Activated CD4-positive, alpha-beta T cell treated with anti-CD3 and anti-CD28 coated beads, Interleukin-2, amount 50 U/mL, for 16 hours (primary cell): ENCODE results near the gene NTRK1.
A peak's percentile ranks its signal among the peaks of the same experiment; 100 is the strongest.

Source experiments
- DNase-seq: peaks from one replicate; pipeline ENCODE4 v3.0.0-alpha.2; 2020

The NTRK1 gene

GRCh38 chr1:156860628-156861423 is at the start of gene NTRK1:
NTRK1 (plus strand) TSS chr1:156860865; CDS start chr1:156860935, 70 bp downstream.
- peak; percentile 44 for DNase-seq

- no peak for DNase-seq
Observed at GRCh38 chr1:156811168-156811567, 49.5 kb upstream of the NTRK1 start.

DNA sequence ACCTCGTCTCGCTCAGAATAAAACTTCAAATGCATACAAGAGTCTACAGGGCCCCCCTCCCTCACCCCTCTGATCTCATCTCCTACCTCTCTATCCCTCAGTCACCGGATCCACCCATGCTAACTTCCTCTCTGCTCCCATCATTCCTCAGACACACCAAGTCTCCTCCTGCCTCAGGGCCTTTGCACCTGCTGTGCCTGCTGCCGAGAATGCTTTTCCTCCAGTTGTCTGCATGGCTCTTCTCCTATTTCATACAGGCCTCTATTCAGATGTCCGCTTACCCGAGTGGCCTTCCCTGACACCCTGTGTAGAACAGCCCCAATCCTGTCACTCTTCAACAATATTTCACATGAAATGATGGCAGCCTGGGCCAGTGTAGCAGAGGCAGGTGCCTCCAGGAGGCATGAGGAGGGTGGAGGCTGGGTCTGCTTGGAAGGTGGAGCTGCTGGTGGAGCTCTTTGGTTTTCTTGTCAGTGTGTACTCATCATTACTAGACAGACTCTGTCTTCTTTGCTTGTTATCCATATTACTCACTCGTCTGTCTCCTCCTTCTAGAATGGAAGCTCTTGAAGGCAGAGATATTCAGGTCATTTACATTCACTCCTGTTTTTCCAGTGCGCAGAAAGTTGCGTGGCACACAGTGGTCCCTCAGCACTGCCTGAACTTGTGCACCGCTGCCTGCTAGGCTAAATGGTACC is 48.2 kb upstream of the NTRK1 start:
- no peak for DNase-seq

GRCh38 chr1:156813298-156813697 is 47.4 kb upstream of the NTRK1 start:
- no peak for DNase-seq

GRCh38 chr1:156813750-156814570 is 46.7 kb upstream of the NTRK1 start:
- DNase-seq: peak; percentile 78

- DNase-seq: peak; percentile 57
Observed at GRCh38 chr1:156814571-156815260, 45.9 kb upstream of the NTRK1 start.

- no peak for DNase-seq
Observed at GRCh38 chr1:156815307-156815826, 45.3 kb upstream of the NTRK1 start.

DNA sequence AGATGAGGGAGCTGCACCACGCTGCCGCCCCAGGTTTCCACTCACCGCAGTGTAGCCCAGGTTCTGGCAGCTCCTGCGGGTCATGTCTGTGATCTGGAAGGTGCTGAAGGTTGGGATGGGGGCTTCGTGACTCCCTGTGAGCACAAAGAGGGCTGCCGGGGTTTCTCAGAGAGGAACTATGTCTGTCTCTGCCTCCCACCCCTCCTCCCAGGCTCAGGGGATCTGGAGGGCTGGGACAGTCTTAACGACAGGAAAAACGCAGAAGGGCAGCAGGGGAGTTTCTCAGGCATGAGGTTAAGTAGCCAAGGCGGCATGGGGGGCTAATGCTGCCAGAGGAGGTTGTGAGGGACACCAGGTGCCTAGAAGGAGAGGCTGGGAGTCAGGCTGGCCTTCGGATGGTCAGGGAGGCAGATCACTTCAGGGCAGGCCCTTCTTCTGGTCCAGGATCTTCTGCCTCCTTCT is 44.7 kb upstream of the NTRK1 start:
- DNase-seq: no peak

GRCh38 chr1:156816561-156817328 is 43.9 kb upstream of the NTRK1 start, which contains the start of gene SH2D2A:
SH2D2A (minus strand) TSS chr1:156816848; CDS start chr1:156816708, 140 bp downstream.
- DNase-seq: peak; percentile 96

DNA sequence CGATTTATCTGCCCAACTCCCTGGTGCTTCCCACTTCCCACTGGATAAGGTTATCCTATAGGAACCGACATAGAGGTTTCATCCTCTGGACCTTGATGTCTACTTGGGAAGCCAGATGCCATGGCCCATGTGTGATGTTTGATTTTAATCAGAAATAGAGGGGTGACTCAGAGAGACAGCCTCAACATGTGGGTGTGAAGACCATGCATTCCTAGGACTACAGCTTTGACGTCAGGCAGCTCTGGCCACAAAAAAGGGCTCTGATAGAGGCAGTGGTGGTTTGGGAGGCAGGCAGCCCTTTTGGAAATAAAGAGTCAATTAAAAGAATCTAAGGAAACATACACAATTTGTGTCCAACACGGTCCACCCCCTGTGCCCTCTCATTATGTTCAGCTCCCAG is 38.9 kb upstream of the NTRK1 start:
- peak; percentile 39 for DNase-seq

DNA sequence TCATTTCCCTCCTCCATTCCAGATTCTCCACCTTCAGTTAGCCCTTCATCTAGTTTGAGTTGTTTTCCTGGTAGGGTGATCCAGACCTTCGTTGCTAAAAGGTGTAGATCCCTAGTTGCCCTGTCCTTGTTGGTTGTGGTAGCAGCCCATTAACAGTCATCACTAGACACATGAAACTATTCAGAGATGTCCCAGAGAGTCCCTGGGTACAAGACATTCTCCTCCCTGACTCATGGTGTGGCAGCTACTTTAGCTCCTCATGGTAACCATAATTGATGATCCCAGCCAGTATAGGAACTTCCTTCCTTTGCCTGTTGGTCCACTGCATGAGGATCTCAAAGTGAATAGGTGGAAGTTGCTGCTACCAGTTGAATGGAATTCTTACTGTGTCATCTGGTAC is 38.0 kb upstream of the NTRK1 start:
- DNase-seq: no peak

- DNase-seq: no peak
Observed at GRCh38 chr1:156823210-156823790, 37.4 kb upstream of the NTRK1 start.

DNA sequence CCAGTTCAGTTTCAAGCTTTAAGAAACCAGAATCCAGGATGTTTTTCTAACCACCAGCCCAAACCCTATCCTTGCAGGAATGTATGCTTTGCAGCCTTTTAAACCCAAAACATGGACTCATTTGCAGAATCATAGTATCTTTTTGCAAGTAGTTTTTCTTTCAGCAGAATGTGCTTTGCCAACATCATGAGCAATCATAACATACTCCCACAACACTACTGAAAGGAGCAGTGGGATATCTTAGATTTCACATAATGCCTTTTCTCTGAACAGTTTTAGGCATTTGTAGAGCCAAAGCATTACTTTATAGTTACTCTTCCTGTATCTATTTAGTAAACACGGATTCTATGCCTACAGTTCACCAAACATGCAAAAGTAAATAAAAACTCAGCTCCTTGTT is 34.0 kb upstream of the NTRK1 start:
- no peak for DNase-seq

DNA sequence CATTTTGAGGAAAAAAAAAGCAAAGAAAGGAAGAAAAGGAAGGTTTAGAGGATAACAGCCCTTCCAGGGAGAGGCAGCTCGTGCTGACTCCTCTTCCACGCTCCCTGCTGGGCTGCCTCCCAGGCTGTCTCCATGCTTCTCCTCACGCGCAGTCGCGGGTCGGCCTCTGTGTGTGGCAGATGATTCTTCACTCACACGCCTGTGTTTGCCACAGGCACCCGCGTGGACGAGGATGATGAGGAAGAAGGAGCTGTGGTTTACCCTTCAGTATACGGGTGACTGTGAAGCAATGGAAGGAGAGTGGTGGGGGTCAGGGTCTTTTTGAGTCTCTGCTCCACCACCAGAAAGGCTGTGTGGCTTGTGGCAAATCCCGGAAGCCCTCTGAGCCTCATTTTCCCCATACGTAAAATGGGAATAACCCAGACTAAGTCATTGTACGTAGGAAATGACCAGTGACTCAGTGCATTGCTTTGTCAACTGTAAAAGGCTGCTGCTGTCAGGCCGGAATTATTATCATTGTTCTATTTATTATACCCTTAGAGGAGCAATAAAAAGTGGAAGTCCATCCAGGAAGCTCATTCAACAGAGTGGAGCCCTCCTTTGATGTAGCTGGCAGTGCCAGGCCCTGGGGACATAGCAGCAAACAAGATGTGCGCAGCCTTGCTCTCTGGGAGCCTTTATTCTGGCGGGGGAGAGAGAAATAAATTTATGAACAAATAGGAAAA is 32.1 kb upstream of the NTRK1 start:
- DNase-seq: no peak

DNA sequence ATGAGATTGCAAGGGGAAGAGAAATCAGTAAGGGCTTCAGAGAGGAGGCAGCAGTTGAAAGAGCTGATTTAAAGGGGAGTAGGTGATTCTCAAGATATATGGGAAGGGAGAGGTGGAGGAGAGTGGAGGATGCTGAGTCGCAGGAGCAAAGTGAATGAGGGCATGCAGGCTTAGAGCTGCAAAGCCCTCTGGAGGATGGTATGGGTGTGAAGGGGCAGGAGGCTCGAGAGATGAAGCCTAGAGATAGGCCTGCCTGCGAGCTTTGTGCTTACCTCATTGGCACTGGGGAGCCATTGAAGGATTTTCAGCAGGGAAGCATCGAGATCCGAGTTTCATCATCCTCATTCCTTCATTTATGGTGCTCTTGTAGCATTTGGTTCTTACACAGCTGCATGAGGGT is 28.2 kb upstream of the NTRK1 start:
- DNase-seq: no peak

DNA sequence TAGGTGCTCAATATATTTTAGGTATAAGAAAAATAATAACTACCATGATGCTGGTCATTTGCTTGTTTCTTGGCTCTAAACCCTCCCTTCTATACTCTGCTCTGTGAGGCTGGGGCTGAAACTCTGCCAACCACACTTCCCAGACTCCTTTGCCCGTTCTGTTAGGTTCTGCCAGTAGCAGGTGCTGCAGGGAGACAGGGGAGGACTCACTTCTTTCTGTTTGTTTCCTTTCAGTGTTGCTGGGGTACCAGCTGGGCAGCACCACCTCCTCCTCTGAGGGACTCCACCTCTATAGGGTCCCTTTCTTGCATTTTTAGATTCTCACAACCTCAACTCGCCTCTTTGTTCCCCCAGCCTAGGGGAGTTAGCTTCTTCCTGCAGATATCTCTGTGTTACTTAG is 27.1 kb upstream of the NTRK1 start:
- DNase-seq: no peak

DNA sequence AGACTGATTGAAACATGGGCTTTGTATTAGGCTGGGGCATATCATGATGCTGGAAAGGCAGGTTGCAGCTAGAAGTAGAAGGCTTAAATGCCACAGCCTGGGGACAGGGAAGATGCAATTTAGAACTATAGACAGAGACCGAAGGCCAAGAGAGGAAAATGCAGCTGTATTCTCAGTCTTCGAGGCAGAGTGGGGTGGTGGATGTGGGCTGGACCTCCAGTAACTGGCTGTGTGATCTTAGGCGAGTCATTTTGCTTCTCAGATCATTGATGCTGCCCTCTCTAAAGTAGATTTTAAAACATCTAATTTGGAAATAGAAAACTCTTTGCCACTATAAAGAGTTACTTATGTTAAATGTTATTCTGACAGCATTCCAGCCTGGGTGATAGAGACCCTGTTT is 26.3 kb upstream of the NTRK1 start:
- no peak for DNase-seq

- peak; percentile 62 for DNase-seq
Observed at GRCh38 chr1:156836041-156836654, 24.5 kb upstream of the NTRK1 start.

GRCh38 chr1:156836892-156837291 is 23.8 kb upstream of the NTRK1 start:
- DNase-seq: no peak

- DNase-seq: peak; percentile 48
Observed at GRCh38 chr1:156838972-156839371, 21.7 kb upstream of the NTRK1 start.
